HCT116 (cell line): ENCODE measurements around the gene TFF3. TPM values are rescaled to one million over a fixed set of nuclear protein-coding genes. Genes with fewer than 3 reads are reported as not detected.

Experiments used
- ATAC-seq: fragments of 200-7000 bp; cut with Tn5 transposase; 2 replicates; pipeline ENCODE4 v1.9.1; 2020; ENCODE audit warnings: mild to moderate bottlenecking, moderate library complexity
- BruUV-seq: library from RNA; stranded (reverse); fragments of 400-500 nt; replicated peaks from 2 replicates; lab custom pipeline; 2021; lab: Mats Ljungman, UMichigan
- CTCF ChIA-PET: fragments of 300-600 bp; sonication (Branson Sonifier 250); formaldehyde crosslinking; loops from one replicate; lab custom pipeline; 2021; ENCODE audit warnings: antibody characterized with exemption; lab: Charles Lee
- POLR2A ChIA-PET: fragments of 300-600, 350-600 bp; sonication (Branson Sonifier 250); formaldehyde crosslinking; loops from one replicate; lab custom pipeline; 2021; ENCODE audit warnings: antibody characterized with exemption; lab: Charles Lee
- RAD21 ChIA-PET, 2 experiments: fragments of 300-600 bp; sonication (Branson Sonifier 250); formaldehyde crosslinking; loops; one replicate each; lab custom pipeline; 2023; ENCODE audit warnings: low total read pairs in 2 of 2; ENCODE audit not compliant: uncharacterized antibody in 2 of 2, unreplicated experiment in 2 of 2, low non-redundant PET in 1 of 2; lab: Charles Lee
- DNase-seq: peaks from one replicate; pipeline ENCODE4 v3.0.0-alpha.2; 2010; ENCODE audit warnings: low read depth, low spot score
- H2AFZ ChIP-seq: fragments of 200-600 bp; shearing (Covaris generic), sonication (generic); 2 replicates; pipeline ENCODE4 v1.6.1; 2017; ENCODE audit warnings: low read depth, mixed run types, mixed read lengths, antibody characterized with exemption, low read length; ENCODE audit not compliant: poor library complexity, severe bottlenecking
- H3K27ac ChIP-seq: 2 replicates; pipeline ENCODE4 v1.5.1; 2012; ENCODE audit warnings: low read depth, low read length
- H3K27me3 ChIP-seq: fragments of 200-600 bp; sonication (generic); 2 replicates; pipeline ENCODE4 v1.6.1; 2016; ENCODE audit warnings: mixed run types, low read length, mixed read lengths; ENCODE audit not compliant: insufficient read depth
- H3K36me3 ChIP-seq, 2 experiments: fragments of 200-500 bp in 1 of 2; fragments of 200-600 bp in 1 of 2; sonication (Bioruptor generic) in 1 of 2; sonication (generic) in 1 of 2; 2 replicates each; pipeline versions ENCODE4 v1.5.1 to v1.6.1; 2014 to 2016; ENCODE audit warnings: low read length in 2 of 2, inconsistent platforms in 1 of 2, mixed read lengths in 1 of 2, mixed run types in 1 of 2; ENCODE audit not compliant: insufficient read depth in 2 of 2, control insufficient read depth in 1 of 2
- H3K4me1 ChIP-seq, 2 experiments: fragments of 200-600 bp in 1 of 2; sonication (generic) in 1 of 2; 2 replicates each; pipeline versions ENCODE4 v1.5.1 to v1.6.1; 2012 to 2017; ENCODE audit warnings: low read length in 2 of 2, inconsistent platforms in 1 of 2, mild to moderate bottlenecking in 1 of 2, mixed read lengths in 1 of 2, mixed run types in 1 of 2, moderate library complexity in 1 of 2; ENCODE audit not compliant: insufficient read depth in 2 of 2, control insufficient read depth in 1 of 2
- H3K4me2 ChIP-seq: fragments of 200-600 bp; sonication (generic); 2 replicates; pipeline ENCODE4 v1.6.1; 2017; ENCODE audit warnings: mixed run types, low read length, mixed read lengths
- H3K4me3 ChIP-seq, 2 experiments: fragments of 200-600 bp in 1 of 2; sonication (generic) in 1 of 2; replicated peaks in 1 of 2; 2 replicates each; pipeline ENCODE4 v1.5.1; 2011 to 2016; ENCODE audit warnings: low read length in 2 of 2, control low read depth in 1 of 2, low read depth in 1 of 2, mild to moderate bottlenecking in 1 of 2, mixed read lengths in 1 of 2, mixed run types in 1 of 2
- H3K79me2 ChIP-seq: fragments of 200-600 bp; sonication (generic); 2 replicates; pipeline ENCODE4 v1.6.1; 2017; ENCODE audit warnings: mild to moderate bottlenecking, mixed run types, low read length, moderate library complexity, mixed read lengths; ENCODE audit not compliant: insufficient read depth
- H3K9ac ChIP-seq: fragments of 200-600 bp; sonication (generic); 2 replicates; pipeline ENCODE4 v1.6.1; 2016; ENCODE audit warnings: low read length, mixed read lengths
- H3K9me2 ChIP-seq: fragments of 200-600 bp; sonication (generic), shearing (Covaris generic); 2 replicates; pipeline ENCODE4 v1.6.1; 2017; ENCODE audit warnings: mixed run types, mild to moderate bottlenecking, moderate library complexity; ENCODE audit not compliant: insufficient read depth
- H3K9me3 ChIP-seq, 2 experiments: fragments of 200-500 bp in 1 of 2; fragments of 200-600 bp in 1 of 2; sonication (Bioruptor generic) in 1 of 2; sonication (generic) in 1 of 2; 2 replicates each; pipeline ENCODE4 v1.6.1; 2014 to 2017; ENCODE audit warnings: low read length in 2 of 2, mixed read lengths in 2 of 2, inconsistent platforms in 1 of 2, low read depth in 1 of 2, mild to moderate bottlenecking in 1 of 2, mixed run types in 1 of 2, moderate library complexity in 1 of 2; ENCODE audit not compliant: control insufficient read depth in 1 of 2, insufficient read depth in 1 of 2
- H4K20me1 ChIP-seq: fragments of 200-600 bp; sonication (generic), shearing (Covaris generic); 2 replicates; pipeline ENCODE4 v1.6.1; 2017; ENCODE audit warnings: mixed run types, mild to moderate bottlenecking, moderate library complexity; ENCODE audit not compliant: insufficient read depth
- ATF3 ChIP-seq: IDR thresholded peaks from 2 replicates; pipeline ENCODE4 v1.6.1; 2012
- CBX3 ChIP-seq: IDR thresholded peaks from 2 replicates; pipeline ENCODE4 v1.6.1; 2012; ENCODE audit warnings: low read depth
- CEBPB ChIP-seq: IDR thresholded peaks from 2 replicates; pipeline ENCODE4 v1.6.1; 2012; ENCODE audit warnings: low read depth
- CTCF ChIP-seq, 3 experiments: fragments of 200-600 bp in 1 of 3; sonication (generic) in 1 of 3; IDR thresholded peaks in 2 of 3; conservative IDR thresholded peaks in 1 of 3; 2 replicates each; pipeline ENCODE4 v1.5.1; 2012 to 2017; ENCODE audit warnings: low read depth in 2 of 3, low read length in 2 of 3, antibody characterized with exemption in 1 of 3, borderline replicate concordance in 1 of 3, control low read depth in 1 of 3, mild to moderate bottlenecking in 1 of 3, mixed read lengths in 1 of 3, mixed run types in 1 of 3, moderate library complexity in 1 of 3; ENCODE audit not compliant: insufficient read depth in 1 of 3
- EGR1 ChIP-seq: IDR thresholded peaks from 2 replicates; pipeline ENCODE4 v1.6.1; 2012; ENCODE audit warnings: low read depth
- EZH2 ChIP-seq: fragments of 200-600 bp; sonication (generic); IDR thresholded peaks from 2 replicates; pipeline ENCODE4 v1.6.1; 2017; ENCODE audit warnings: antibody characterized with exemption, mixed run types
- EZH2phosphoT487 ChIP-seq: fragments of 200-600 bp; IDR thresholded peaks from 2 replicates; pipeline ENCODE4 v1.6.1; 2018; ENCODE audit warnings: antibody characterized with exemption, borderline replicate concordance
- FOSL1 ChIP-seq: IDR thresholded peaks from 2 replicates; pipeline ENCODE4 v1.6.1; 2012; ENCODE audit warnings: low read depth
- MAX ChIP-seq: IDR thresholded peaks from 2 replicates; pipeline ENCODE4 v1.6.1; 2012
- POLR2AphosphoS5 ChIP-seq: IDR thresholded peaks from 2 replicates; pipeline ENCODE4 v1.6.1; 2011; ENCODE audit warnings: mild to moderate bottlenecking, low read depth, low read length, moderate library complexity
- RAD21 ChIP-seq: IDR thresholded peaks from 2 replicates; pipeline ENCODE4 v1.6.1; 2012; ENCODE audit warnings: low read depth, mild to moderate bottlenecking
- REST ChIP-seq: IDR thresholded peaks from 2 replicates; pipeline ENCODE4 v1.6.1; 2012; ENCODE audit warnings: low read depth
- SP1 ChIP-seq: IDR thresholded peaks from 2 replicates; pipeline ENCODE4 v1.6.1; 2012; ENCODE audit warnings: low read depth
- SRF ChIP-seq: IDR thresholded peaks from 2 replicates; pipeline ENCODE4 v1.6.1; 2012; ENCODE audit warnings: low read depth
- TCF7L2 ChIP-seq: IDR thresholded peaks from 2 replicates; pipeline ENCODE4 v1.7.0; 2011; ENCODE audit warnings: borderline replicate concordance, inconsistent platforms; ENCODE audit not compliant: insufficient read depth, insufficient read length; ENCODE audit errors: extremely low read depth
- YY1 ChIP-seq: IDR thresholded peaks from 2 replicates; pipeline ENCODE4 v1.6.1; 2011; ENCODE audit warnings: low read length, low read depth, moderate library complexity, mild to moderate bottlenecking; ENCODE audit not compliant: insufficient replicate concordance; ENCODE audit errors: extremely low read depth
- ZFX ChIP-seq: fragments of 450-650 bp; IDR thresholded peaks from 2 replicates; pipeline ENCODE4 v1.6.1; 2017
- intact Hi-C: fragments of 100-400 bp; cut with micrococcal nuclease; formaldehyde crosslinking; loops from 2 replicates; pipeline ENCODE4 v1.10.0; 2022
- total RNA-seq: library from RNA; stranded (reverse); gene quantifications from one replicate; pipeline ENCODE4 v1.2.1, GENCODE V29; 2021; ENCODE audit not compliant: unreplicated experiment

Gene TFF3
- total RNA-seq, 1 experiment from 2014 or later: 0.22 TPM

GRCh38 chr21:42343963-42344510 is 28.8 kb upstream of the TFF3 start:
- ChIA-PET POLR2A (no interaction called here), CTCF (no interaction called here), RAD21 (no interaction called here)
- Histone ChIP-seq H3K36me3 (no peaks in the 10 kb centered on the region), H3K4me2 (no peak overlapping the region), H3K4me3 (no peak overlapping the region), H3K9ac (no peak overlapping the region), H3K27me3 (no peaks in the 10 kb centered on the region), H3K4me1 (no peaks in the 10 kb centered on the region), H3K27ac (no peak overlapping the region), H4K20me1 (no peaks in the 10 kb centered on the region), H3K9me2 (no peaks in the 10 kb centered on the region), H3K9me3 (no peaks in the 10 kb centered on the region), H3K79me2 (no peaks in the 10 kb centered on the region), H2AFZ (no peak overlapping the region)
- BruUV-seq: no TSS peak
- ATAC-seq (no peak), DNase-seq (no peak)
- intact Hi-C loops: no loop called here
- TF ChIP-seq EZH2 (no peak), RAD21 (no peak), ATF3 (no peak), CBX3 (no peak), EZH2phosphoT487 (no peak), YY1 (no peak), ZFX (no peak), EGR1 (no peak), TCF7L2 (no peak), CTCF (IDR thresholded peaks at IDR 0.05 in 2 of 3, conservative IDR thresholded peaks at IDR 0.05 in 1 of 3; ENCODE audit: borderline replicate concordance in 1 of 3, insufficient read depth in 1 of 3, low read depth in 2 of 3, low read length in 2 of 3) (no peak), MAX (no peak), SRF (no peak), FOSL1 (no peak), CEBPB (no peak), SP1 (no peak), REST (no peak), POLR2AphosphoS5 (no peak)
